A673 (cell line): ENCODE results near the gene FADS3.

Experiments used
- CTCF ChIP-seq: fragments of 300-800, 200-600 bp; sonication (generic); conservative IDR thresholded peaks from 2 replicates; pipeline ENCODE4 v1.5.1; 2017; ENCODE audit warnings: low read depth, mild to moderate bottlenecking, antibody characterized with exemption, low read length, moderate library complexity, mixed read lengths
- EZH2 ChIP-seq: fragments of 200-600 bp; sonication (generic); IDR thresholded peaks from 2 replicates; pipeline ENCODE4 v1.6.1; 2017; ENCODE audit warnings: borderline replicate concordance, low read depth, mild to moderate bottlenecking, mixed read lengths, antibody characterized with exemption, low read length; ENCODE audit not compliant: poor library complexity, severe bottlenecking

GRCh38 chr11:61912991-61913698, 21.8 kb upstream of the FADS3 start:
- TF ChIP-seq EZH2: no peak
- TF ChIP-seq CTCF: no peak
